ENCODE results near the gene HNMT.

Gene HNMT

DNA sequence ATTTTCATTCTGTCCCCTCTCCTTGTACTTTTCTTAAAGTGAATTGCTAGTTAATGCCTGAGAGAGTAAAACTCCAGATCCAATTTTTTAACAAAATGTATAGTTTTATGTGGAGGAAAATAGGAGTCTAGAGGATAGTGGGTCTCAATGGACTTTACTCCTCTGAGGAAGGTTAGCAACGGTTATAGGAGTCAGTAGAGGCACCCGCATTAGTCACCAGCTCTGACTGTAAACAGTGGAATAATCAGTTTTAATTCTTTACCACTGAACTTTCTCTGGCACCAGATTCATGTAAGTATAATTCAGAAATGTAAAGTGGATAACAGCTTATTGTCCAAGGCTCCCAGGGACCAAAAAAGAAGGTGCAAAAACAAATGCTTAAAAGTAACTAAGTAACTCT lies 38.7 kb upstream of the HNMT start:
- no peaks in the 10 kb centered on the region for H3K9me2 ChIP-seq (replicated peaks; ENCODE audit: control insufficient read depth, low read length)
- H3K36me3 ChIP-seq (ENCODE audit: control insufficient read depth, low read length) = no peaks in the 10 kb centered on the region
- H3K27me3 ChIP-seq (ENCODE audit: control insufficient read depth, low read length) = no peaks in the 10 kb centered on the region
- no peaks in the 10 kb centered on the region for H3K79me2 ChIP-seq (ENCODE audit: control insufficient read depth, low read length)
- H3F3A ChIP-seq (ENCODE audit: control insufficient read depth, insufficient read depth) = no peaks in the 10 kb centered on the region
- no peak for TF ChIP-seq EZH2phosphoT487 (IDR thresholded peaks at IDR 0.05; ENCODE audit: borderline replicate concordance, low read length)
- TF ChIP-seq, protein P1, sequence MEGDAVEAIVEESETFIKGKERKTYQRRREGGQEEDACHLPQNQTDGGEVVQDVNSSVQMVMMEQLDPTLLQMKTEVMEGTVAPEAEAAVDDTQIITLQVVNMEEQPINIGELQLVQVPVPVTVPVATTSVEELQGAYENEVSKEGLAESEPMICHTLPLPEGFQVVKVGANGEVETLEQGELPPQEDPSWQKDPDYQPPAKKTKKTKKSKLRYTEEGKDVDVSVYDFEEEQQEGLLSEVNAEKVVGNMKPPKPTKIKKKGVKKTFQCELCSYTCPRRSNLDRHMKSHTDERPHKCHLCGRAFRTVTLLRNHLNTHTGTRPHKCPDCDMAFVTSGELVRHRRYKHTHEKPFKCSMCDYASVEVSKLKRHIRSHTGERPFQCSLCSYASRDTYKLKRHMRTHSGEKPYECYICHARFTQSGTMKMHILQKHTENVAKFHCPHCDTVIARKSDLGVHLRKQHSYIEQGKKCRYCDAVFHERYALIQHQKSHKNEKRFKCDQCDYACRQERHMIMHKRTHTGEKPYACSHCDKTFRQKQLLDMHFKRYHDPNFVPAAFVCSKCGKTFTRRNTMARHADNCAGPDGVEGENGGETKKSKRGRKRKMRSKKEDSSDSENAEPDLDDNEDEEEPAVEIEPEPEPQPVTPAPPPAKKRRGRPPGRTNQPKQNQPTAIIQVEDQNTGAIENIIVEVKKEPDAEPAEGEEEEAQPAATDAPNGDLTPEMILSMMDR (IDR thresholded peaks at IDR 0.05; ENCODE audit: low read depth, low read length, poor library complexity, severe bottlenecking) = no peak
- H3K9me3 ChIP-seq (ENCODE audit: control insufficient read depth, insufficient read depth, low read length) = no peaks in the 10 kb centered on the region
- H3K27ac ChIP-seq (ENCODE audit: low read depth, low read length) = no peak overlapping the region
- H3K4me3 ChIP-seq (ENCODE audit: low read length) = no peak overlapping the region
- H4K20me1 ChIP-seq (ENCODE audit: control insufficient read depth, insufficient read depth, low read depth, low read length) = no peaks in the 10 kb centered on the region
- no peaks in the 10 kb centered on the region for H3K4me1 ChIP-seq (ENCODE audit: control insufficient read depth, low read length)
- no peak overlapping the region for H3K4me2 ChIP-seq (ENCODE audit: low read length)

DNA sequence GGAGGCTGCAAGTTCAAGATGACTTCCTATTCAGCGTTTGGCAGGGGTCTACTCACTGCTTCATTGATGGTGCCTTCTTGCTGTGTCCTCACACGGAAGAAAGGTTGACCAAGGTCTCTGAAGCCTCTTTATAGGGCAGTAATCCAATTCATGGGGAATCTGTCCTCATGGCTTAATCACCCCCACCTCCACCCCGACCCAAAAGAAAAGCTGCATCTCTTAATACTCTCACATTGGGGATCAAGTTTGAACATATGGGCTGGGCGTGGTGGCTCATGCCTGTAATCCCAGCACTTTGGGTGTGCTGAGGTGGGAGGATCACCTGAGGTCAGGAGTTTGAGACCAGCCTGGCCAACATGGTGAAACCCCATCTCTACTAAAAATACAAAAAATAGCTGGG lies 36.4 kb upstream of the HNMT start:
- H3K36me3 ChIP-seq (ENCODE audit: control insufficient read depth, low read length) = no peaks in the 10 kb centered on the region
- H3K27ac ChIP-seq (ENCODE audit: low read depth, low read length) = no peak overlapping the region
- no peaks in the 10 kb centered on the region for H3K9me3 ChIP-seq (ENCODE audit: control insufficient read depth, insufficient read depth, low read length)
- H3K4me1 ChIP-seq (ENCODE audit: control insufficient read depth, low read length) = no peaks in the 10 kb centered on the region
- H3K79me2 ChIP-seq (ENCODE audit: control insufficient read depth, low read length) = no peaks in the 10 kb centered on the region
- H3F3A ChIP-seq (ENCODE audit: control insufficient read depth, insufficient read depth) = no peaks in the 10 kb centered on the region
- H4K20me1 ChIP-seq (ENCODE audit: control insufficient read depth, insufficient read depth, low read depth, low read length) = no peaks in the 10 kb centered on the region
- H3K4me3 ChIP-seq (ENCODE audit: low read length) = no peak overlapping the region
- H3K27me3 ChIP-seq (ENCODE audit: control insufficient read depth, low read length) = no peaks in the 10 kb centered on the region
- H3K9me2 ChIP-seq (replicated peaks; ENCODE audit: control insufficient read depth, low read length) = no peaks in the 10 kb centered on the region
- no peak for TF ChIP-seq EZH2phosphoT487 (IDR thresholded peaks at IDR 0.05; ENCODE audit: borderline replicate concordance, low read length)
- no peak overlapping the region for H3K4me2 ChIP-seq (ENCODE audit: low read length)

DNA sequence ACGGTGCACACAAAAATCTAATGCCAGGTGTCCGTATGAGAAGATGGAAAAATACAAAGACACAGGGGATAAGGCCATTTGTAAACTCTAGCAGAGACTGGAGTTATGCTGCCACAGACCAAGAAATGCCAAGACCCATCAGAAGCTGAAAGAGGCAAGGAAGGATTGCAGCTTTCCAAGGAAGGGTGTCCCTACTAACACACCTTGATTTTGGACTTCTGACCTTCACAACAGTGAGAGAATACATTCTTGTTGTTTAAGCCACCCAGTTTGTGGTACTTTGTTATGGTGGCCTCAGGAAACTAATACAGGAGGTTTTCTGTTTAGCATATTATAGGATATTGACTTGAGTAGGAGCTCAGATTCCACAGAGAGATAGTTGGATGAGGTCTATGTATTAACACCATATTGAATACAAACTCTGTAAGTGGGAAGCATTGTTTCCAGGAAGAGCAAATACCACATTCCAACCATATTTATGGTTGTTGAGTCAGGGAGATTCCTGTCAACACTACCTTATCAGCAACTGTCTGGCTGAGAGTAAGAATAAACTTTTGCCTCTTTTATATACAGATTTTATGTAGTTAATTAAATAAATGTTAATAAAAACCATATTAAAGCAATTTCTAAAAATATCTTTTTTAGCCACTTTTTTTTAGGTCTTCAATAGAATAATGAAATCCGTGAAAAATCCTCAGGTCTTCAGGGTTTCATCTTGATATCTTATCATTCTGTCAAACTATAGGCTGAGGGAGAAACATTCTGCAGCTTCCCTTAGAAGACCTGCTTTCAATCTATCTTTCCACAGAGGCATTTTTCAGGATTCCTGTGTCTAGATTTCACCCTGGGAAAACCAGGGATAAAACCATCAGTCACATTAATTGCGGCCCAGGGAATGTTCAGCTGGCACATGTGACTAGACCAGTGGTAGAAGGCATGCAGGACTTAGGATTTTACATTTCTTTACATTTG lies 35.4 kb upstream of the HNMT start:
- Histone ChIP-seq H3K79me2 (ENCODE audit: control insufficient read depth, low read length) (no peaks in the 10 kb centered on the region), H3K4me1 (ENCODE audit: control insufficient read depth, low read length) (no peaks in the 10 kb centered on the region), H3K36me3 (ENCODE audit: control insufficient read depth, low read length) (no peaks in the 10 kb centered on the region), H3K9me2 (replicated peaks; ENCODE audit: control insufficient read depth, low read length) (no peaks in the 10 kb centered on the region), H3K27ac (ENCODE audit: low read depth, low read length) (no peak overlapping the region), H3K9me3 (ENCODE audit: control insufficient read depth, insufficient read depth, low read length) (no peaks in the 10 kb centered on the region), H4K20me1 (ENCODE audit: control insufficient read depth, insufficient read depth, low read depth, low read length) (no peaks in the 10 kb centered on the region), H3K4me2 (ENCODE audit: low read length) (no peak overlapping the region), H3K4me3 (ENCODE audit: low read length) (no peak overlapping the region), H3K27me3 (ENCODE audit: control insufficient read depth, low read length) (no peaks in the 10 kb centered on the region), H3F3A (ENCODE audit: control insufficient read depth, insufficient read depth) (no peaks in the 10 kb centered on the region)
- TF ChIP-seq, protein P1 (IDR thresholded peaks at IDR 0.05; ENCODE audit: low read depth, low read length, poor library complexity, severe bottlenecking) = no peak

DNA sequence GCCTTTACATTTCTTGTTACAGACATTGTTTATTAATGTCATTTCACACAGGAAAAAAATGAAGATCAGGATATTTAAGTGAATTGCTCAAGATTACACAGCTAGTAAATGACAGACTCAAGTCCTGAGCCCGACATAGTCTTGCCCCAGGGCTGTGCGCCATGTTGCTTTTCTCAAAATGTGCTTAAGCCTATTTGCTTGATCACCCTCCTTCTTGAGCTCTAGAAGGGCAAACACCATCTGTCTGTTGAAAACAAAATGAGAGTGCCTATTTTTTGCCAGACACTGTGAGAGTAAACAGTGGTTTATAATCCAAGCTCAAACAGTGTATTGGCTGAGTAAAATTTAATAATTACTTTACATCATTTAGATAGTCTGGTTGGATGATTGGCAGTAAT lies 34.8 kb upstream of the HNMT start:
- H3K27ac ChIP-seq (ENCODE audit: low read depth, low read length) = no peak overlapping the region
- no peaks in the 10 kb centered on the region for H3K36me3 ChIP-seq (ENCODE audit: control insufficient read depth, low read length)
- H3F3A ChIP-seq (ENCODE audit: control insufficient read depth, insufficient read depth) = no peaks in the 10 kb centered on the region
- H3K9me2 ChIP-seq (replicated peaks; ENCODE audit: control insufficient read depth, low read length) = no peaks in the 10 kb centered on the region
- H3K27me3 ChIP-seq (ENCODE audit: control insufficient read depth, low read length) = no peaks in the 10 kb centered on the region
- H4K20me1 ChIP-seq (ENCODE audit: control insufficient read depth, insufficient read depth, low read depth, low read length) = no peaks in the 10 kb centered on the region
- no peak for TF ChIP-seq EZH2phosphoT487 (IDR thresholded peaks at IDR 0.05; ENCODE audit: borderline replicate concordance, low read length)
- TF ChIP-seq, protein P1 (IDR thresholded peaks at IDR 0.05; ENCODE audit: low read depth, low read length, poor library complexity, severe bottlenecking) = no peak
- no peaks in the 10 kb centered on the region for H3K9me3 ChIP-seq (ENCODE audit: control insufficient read depth, insufficient read depth, low read length)
- H3K4me2 ChIP-seq (ENCODE audit: low read length) = no peak overlapping the region
- H3K4me1 ChIP-seq (ENCODE audit: control insufficient read depth, low read length) = no peaks in the 10 kb centered on the region
- no peaks in the 10 kb centered on the region for H3K79me2 ChIP-seq (ENCODE audit: control insufficient read depth, low read length)
- H3K4me3 ChIP-seq (ENCODE audit: low read length) = no peak overlapping the region
